NOMO-1 treated with DMSO at 0.1 percent for 48 hours (cell line): ENCODE data around the gene NECAP2.
"Not testable (repeated sequence)": the region's sequence is repeated elsewhere in the genome, so short reads cannot be mapped to it uniquely, and the experiment has no call there.

ENCODE experiments used
- DNase-seq: peaks from one replicate; lab custom pipeline; 2025; ENCODE audit not compliant: unreplicated experiment; lab: John Stamatoyannopoulos, UW

The NECAP2 gene

GRCh38 chr1:16425125-16426025 is 15.1 kb upstream of the NECAP2 start:
- DNase-seq = no peak

- DNase-seq = no peak
Observed at GRCh38 chr1:16430606-16431005, 9.9 kb upstream of the NECAP2 start.

- no peak for DNase-seq
Observed at GRCh38 chr1:16433030-16433429, 7.5 kb upstream of the NECAP2 start.

GRCh38 chr1:16434007-16434406 is 6.5 kb upstream of the NECAP2 start:
- no peak for DNase-seq

- no peak for DNase-seq
Observed at GRCh38 chr1:16434501-16434900, 6.0 kb upstream of the NECAP2 start.

GRCh38 chr1:16436946-16437474 is 3.5 kb upstream of the NECAP2 start, which contains the start of gene SPATA21:
Gene SPATA21 (minus strand): TSS chr1:16437424. CDS start chr1:16431371, 6,053 bp downstream.
- no peak for DNase-seq

- no peak for DNase-seq
Observed at GRCh38 chr1:16438516-16438915, 2.0 kb upstream of the NECAP2 start.

- no peak for DNase-seq
Observed at GRCh38 chr1:16438924-16439323, 1.6 kb upstream of the NECAP2 start.

GRCh38 chr1:16440131-16440469 is 424 bp upstream of the NECAP2 start:
- DNase-seq = no peak

- no peak for DNase-seq
Observed at GRCh38 chr1:16441282-16441665, 750 bp downstream of the NECAP2 start.

GRCh38 chr1:16442265-16442664 is 1.7 kb downstream of the NECAP2 start:
- DNase-seq = no peak

- DNase-seq = no peak
Observed at GRCh38 chr1:16442941-16443340, 2.4 kb downstream of the NECAP2 start.

GRCh38 chr1:16443975-16444770 is 3.6 kb downstream of the NECAP2 start:
- DNase-seq = no peak

- no peak for DNase-seq
Observed at GRCh38 chr1:16445052-16445451, 4.5 kb downstream of the NECAP2 start.

GRCh38 chr1:16446116-16446515 is 5.6 kb downstream of the NECAP2 start:
- no peak for DNase-seq

GRCh38 chr1:16447641-16448040 is 7.1 kb downstream of the NECAP2 start:
- DNase-seq = no peak

GRCh38 chr1:16449065-16449464 is 8.5 kb downstream of the NECAP2 start:
- DNase-seq = no peak

GRCh38 chr1:16449666-16450065 is 9.1 kb downstream of the NECAP2 start:
- DNase-seq = no peak

- DNase-seq = no peak
Observed at GRCh38 chr1:16450863-16451481, 10.4 kb downstream of the NECAP2 start.

GRCh38 chr1:16451841-16452528 is 11.5 kb downstream of the NECAP2 start:
- no peak for DNase-seq

GRCh38 chr1:16454909-16455308 is 14.4 kb downstream of the NECAP2 start:
- not testable (repeated sequence) for DNase-seq
